Medulla oblongata (tissue), 1 donor: ENCODE results near the gene DEFB121.
"Not testable (repeated sequence)": the region's sequence is repeated elsewhere in the genome, so short reads cannot be mapped to it uniquely, and the experiment has no call there.

Experiments used
- DNase-seq: peaks from one replicate; pipeline ENCODE4 v3.0.0-alpha.2; 2015; ENCODE audit errors: extremely low spot score

DEFB121 gene

DNA sequence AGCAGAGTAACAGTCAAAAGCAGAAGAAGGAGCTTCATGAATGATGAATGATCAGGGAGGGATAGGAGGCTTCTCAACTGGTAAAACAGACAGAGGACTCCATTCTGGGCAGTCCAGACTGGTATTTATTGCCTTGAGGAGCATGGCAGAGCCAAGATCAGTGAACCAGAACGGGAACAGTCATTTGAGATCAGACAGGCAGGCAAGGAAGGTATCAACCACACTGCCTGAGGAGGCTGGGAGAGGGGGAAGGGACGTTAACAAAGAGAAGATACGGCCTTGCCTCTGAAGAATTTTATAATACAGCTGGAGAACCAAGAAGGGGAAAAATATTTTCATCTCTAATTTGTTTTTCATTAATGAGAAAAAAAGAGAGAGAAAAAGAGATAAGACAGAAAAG, at the start of gene DEFB121:
Gene DEFB121 (minus strand): TSS at position 101 of the 400 bp plus-strand sequence. CDS start 63 bp downstream, at position 38.
- no peak for DNase-seq

GRCh38 chr20:31454361-31454760, 48.3 kb upstream of the DEFB121 start:
- DNase-seq, result no peak

DNA sequence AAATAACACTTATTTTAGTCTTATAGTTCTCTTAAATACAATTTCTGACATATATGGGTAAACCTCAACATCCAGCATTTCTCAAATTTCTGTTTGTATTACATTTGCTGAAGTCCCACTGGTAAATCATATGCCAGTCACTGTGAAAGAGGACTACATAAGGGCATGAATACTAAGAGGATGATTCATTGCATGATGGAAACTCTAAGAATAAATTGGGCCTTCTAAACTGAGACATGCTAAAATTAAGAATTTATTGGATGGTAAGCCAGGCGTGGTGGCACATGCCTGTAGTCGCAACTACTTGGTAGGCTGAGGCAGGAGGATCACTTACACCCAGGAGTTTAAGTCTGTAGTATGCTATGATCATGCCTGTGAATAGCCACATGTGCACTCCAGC, 46.6 kb upstream of the DEFB121 start:
- no peak for DNase-seq

- DNase-seq, result no peak
Measured at GRCh38 chr20:31449511-31450414, 43.7 kb upstream of the DEFB121 start.

GRCh38 chr20:31446084-31446819, 40.2 kb upstream of the DEFB121 start:
- DNase-seq, result no peak

DNA sequence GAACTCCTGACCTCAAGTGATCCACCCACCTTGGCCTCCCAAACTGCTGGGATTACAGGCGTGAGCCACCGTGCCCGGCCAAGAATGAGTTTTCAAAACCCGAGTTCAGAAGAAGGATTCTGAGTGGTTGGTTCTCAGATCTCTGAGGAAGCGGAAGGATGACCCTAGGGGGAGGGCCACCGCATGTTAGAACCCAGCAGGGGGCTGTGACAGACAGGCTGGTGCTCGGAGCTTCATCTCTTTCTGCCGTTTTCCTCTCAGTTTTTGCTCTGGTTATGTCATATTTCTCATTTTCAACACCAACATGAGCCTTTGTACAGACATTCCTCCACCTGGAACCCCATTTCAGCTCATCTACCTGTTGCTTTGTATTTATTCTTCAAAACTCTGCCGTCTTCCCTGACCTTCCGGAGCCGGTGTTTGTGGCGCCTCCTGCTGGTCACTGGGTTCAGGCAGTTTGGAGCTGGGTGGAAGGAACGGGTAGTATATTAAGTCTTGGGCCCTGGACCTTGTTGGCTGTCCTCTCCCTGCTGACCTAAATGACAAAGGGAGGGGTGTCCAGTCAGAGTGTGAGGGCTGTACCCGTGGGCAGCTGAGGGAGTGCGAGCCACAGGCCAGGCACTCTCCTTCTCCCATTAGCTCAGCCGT, 34.1 kb upstream of the DEFB121 start, which contains the start of gene DEFB123:
Gene DEFB123 (plus strand): TSS at position 621 of the 648 bp plus-strand sequence. CDS start 67 bp downstream, outside the sequence.
- no peak for DNase-seq

GRCh38 chr20:31430568-31431115, 24.6 kb upstream of the DEFB121 start:
- no peak for DNase-seq

- DNase-seq, result not testable (repeated sequence)
Measured at GRCh38 chr20:31427576-31427975, 21.6 kb upstream of the DEFB121 start.

DNA sequence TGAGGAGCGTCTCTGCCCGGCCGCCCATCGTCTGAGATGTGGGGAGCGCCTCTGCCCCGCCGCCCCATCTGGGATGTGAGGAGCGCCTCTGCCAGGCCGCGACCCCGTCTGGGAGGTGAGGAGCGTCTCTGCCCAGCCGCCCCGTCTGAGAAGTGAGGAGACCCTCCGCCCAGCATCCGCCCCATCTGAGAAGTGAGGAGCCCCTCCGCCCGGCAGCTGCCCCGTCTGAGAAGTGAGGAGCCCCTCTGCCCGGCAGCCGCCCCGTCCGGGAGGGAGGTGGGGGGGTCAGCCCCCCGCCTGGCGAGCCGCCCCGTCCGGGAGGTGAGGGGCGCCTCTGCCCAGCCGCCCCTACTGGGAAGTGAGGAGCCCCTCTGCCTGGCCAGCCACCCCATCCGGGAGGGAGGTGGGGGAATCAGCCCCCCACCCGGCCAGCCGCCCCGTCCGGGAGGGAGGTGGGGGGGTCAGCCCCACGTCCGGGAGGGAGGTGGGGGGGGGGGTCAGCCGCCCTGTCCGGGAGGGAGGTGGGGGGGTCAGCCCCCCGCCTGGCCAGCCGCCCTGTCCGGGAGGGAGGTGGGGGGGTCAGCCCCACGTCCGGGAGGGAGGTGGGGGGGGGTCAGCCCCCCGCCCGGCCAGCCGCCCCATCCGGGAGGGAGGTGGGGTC, 21.0 kb upstream of the DEFB121 start:
- not testable (repeated sequence) for DNase-seq

- DNase-seq, result no peak
Measured at GRCh38 chr20:31425797-31426196, 19.8 kb upstream of the DEFB121 start.

GRCh38 chr20:31418307-31418706, 12.3 kb upstream of the DEFB121 start:
- no peak for DNase-seq

- DNase-seq, result no peak
Measured at GRCh38 chr20:31415653-31416052, 9.6 kb upstream of the DEFB121 start.

GRCh38 chr20:31414381-31414780, 8.4 kb upstream of the DEFB121 start:
- no peak for DNase-seq

DNA sequence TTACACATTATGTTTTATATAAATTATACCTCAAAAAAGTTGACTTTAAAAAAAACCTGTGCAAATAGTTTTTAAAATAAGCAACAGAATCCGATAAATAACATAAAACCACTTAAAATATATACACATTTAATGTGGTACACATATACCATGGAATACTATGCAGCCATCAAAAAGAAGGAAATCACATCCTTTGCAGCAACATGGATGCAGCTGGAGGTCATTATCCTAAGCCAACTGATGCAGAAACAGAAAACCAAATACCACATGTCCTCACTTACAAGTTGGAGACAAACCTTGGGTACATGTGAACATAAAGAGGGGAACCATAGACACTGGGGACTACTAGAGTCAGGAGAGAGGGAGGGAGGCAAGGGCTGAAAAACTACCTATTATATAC, 4.0 kb upstream of the DEFB121 start:
- no peak for DNase-seq

DNA sequence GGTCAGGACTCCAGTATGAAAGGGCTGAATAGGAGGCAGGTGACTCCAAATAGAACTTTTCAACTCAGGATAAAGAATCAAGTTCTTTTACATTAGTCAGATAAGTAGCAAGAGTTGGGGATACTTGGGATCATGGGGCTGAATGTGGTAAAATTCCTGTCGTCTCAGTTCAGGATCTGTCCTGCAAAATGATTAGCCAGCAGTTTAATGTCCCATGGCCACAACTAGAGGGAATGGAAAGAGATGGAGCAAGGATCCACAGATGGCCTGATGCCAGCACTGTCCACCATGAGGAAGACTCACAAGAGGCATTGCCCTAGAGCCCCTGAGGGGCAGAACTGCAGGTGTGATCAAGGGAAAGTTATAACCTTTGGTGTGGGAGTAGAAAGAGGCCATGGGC, 2.1 kb downstream of the DEFB121 start:
- DNase-seq, result no peak

DNA sequence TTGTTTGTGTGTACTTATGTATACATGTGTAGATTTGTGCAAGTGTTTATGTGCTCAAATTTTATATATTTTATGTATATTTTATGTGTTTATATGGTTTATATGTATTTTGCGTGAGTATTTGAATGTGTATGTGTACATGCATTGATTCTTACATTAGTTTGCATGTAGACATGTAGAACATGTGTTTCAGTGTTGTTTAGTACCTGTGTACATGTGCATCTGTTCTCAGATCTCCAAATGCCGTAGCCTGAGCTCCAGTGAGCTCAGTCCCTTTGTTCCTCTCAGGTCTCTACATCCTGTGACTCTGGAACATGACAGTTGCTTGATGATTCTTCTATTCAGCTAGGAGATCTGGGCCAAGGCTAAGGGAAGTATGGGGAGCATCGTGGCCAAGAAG, 11.1 kb downstream of the DEFB121 start:
- no peak for DNase-seq

DNA sequence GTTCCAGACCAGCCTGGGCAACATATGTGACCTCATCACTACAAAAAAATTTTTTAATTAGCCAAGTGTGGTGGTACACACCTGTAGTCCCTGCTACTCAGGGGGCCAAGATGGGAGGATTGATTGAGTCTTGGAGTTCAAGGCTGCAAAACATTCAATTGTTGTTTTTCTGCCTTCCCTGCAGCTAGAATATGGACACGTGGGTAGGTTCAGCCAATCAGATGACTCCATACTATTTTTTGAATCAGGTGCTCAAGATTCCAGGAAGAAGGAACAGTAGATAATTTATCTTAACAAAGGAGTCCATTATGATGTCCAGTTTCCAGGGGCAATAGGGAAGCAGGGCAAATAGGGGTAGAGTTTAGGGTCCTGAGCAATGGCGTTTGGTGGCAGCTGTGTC, 13.2 kb downstream of the DEFB121 start:
- DNase-seq, result no peak

- DNase-seq, result no peak
Measured at GRCh38 chr20:31390490-31390889, 15.5 kb downstream of the DEFB121 start, which contains the start of gene DEFB119. DEFB119 (minus strand) TSS chr20:31390590; CDS start chr20:31390483, 107 bp downstream.

DNA sequence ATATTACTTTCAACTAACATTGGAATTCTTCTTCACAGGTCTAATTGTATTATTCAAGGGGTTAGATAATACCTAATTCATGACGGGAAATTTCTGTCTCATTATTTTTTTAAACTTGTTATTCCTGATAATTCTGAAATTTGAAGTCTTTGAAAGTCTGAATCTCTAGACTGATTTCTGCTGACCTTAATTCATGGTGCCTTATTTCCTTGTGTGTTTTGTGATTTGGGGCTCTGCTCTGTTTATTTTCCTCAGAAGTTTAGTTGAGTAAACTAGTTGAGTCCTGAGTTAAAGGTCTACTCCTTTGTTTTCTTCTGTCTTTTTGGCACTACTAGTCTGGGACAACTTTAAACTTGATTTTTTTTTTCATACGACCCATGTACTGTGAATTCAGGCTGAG, 31.7 kb downstream of the DEFB121 start:
- no peak for DNase-seq

DNA sequence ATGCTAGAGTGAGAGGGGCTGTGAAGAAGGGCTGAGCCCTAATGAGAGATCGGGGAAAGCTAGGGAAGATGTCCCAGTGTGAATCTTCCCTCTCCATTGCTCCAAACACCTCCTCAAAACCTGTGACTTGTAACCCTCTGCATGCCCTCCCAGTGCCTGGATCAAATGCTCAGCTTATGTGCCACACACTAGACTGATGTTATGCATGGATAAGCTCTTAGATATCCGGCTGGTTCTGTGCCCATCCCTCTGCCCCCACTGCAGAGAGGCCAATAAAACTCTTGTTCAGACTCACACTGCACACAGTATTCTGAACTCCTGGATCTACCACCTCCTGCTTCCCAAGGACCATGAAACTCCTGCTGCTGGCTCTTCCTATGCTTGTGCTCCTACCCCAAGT, 37.7 kb downstream of the DEFB121 start, which contains the start of gene DEFB118:
Gene DEFB118 (plus strand): TSS at position 301 of the 400 bp plus-strand sequence. CDS start 50 bp downstream, at position 351.
- DNase-seq, result no peak

GRCh38 chr20:31364272-31364671, 41.7 kb downstream of the DEFB121 start:
- DNase-seq, result not testable (repeated sequence)
